SU-DHL-6 (cell line): Measurements from ENCODE around the gene KIF11.

Experiments used
- H2AFZ ChIP-seq: fragments of 200-600 bp; sonication (generic); 2 replicates; pipeline ENCODE4 v1.6.1; 2014; ENCODE audit warnings: low read depth, mild to moderate bottlenecking, moderate library complexity, mixed read lengths, antibody characterized with exemption, low read length; ENCODE audit not compliant: severe bottlenecking
- H3F3A ChIP-seq: fragments of 200-600 bp; shearing (Covaris generic); 2 replicates; pipeline ENCODE4 v1.6.0; 2016; ENCODE audit warnings: antibody characterized with exemption, mild to moderate bottlenecking; ENCODE audit not compliant: insufficient read depth
- H3K27ac ChIP-seq: fragments of 200-600 bp; sonication (generic); 2 replicates; pipeline ENCODE4 v1.5.1; 2016; ENCODE audit warnings: low read depth, mild to moderate bottlenecking, low read length, moderate library complexity, mixed read lengths
- H3K27me3 ChIP-seq: fragments of 200-600 bp; sonication (generic), shearing (Covaris generic); 2 replicates; pipeline ENCODE4 v1.6.0; 2014; ENCODE audit warnings: mild to moderate bottlenecking, low read length
- H3K36me3 ChIP-seq: fragments of 200-600 bp; sonication (generic); 2 replicates; pipeline ENCODE4 v1.6.1; 2014; ENCODE audit warnings: mild to moderate bottlenecking, low read length, mixed read lengths
- H3K4me2 ChIP-seq: fragments of 300-600, 200-600 bp; shearing (Covaris generic), sonication (generic); 2 replicates; pipeline ENCODE4 v1.6.0; 2014; ENCODE audit warnings: low read length, low read depth, mild to moderate bottlenecking; ENCODE audit not compliant: poor library complexity, severe bottlenecking
- H3K4me3 ChIP-seq: fragments of 200-600 bp; sonication (generic); 2 replicates; pipeline ENCODE4 v1.5.1; 2014; ENCODE audit warnings: antibody characterized with exemption, low read length, mild to moderate bottlenecking, mixed read lengths; ENCODE audit not compliant: insufficient read depth, poor library complexity, severe bottlenecking
- H3K79me2 ChIP-seq: fragments of 200-600 bp; sonication (generic); 2 replicates; pipeline ENCODE4 v1.6.1; 2014; ENCODE audit warnings: mild to moderate bottlenecking, low read length, moderate library complexity; ENCODE audit not compliant: insufficient read depth
- H3K9ac ChIP-seq: fragments of 200-600 bp; sonication (generic); 2 replicates; pipeline ENCODE4 v1.7.0; 2014; ENCODE audit warnings: mild to moderate bottlenecking, low read length
- H3K9me2 ChIP-seq: fragments of 200-600 bp; sonication (generic); replicated peaks from 2 replicates; pipeline ENCODE4 v1.6.1; 2014; ENCODE audit warnings: low read length; ENCODE audit not compliant: insufficient read depth
- H3K9me3 ChIP-seq: fragments of 200-600 bp; sonication (generic); 2 replicates; pipeline ENCODE4 v1.6.1; 2014; ENCODE audit warnings: low read length, mixed read lengths; ENCODE audit not compliant: insufficient read depth
- H4K20me1 ChIP-seq: fragments of 200-600 bp; sonication (generic); 2 replicates; pipeline ENCODE4 v1.6.1; 2014; ENCODE audit warnings: low read depth, mild to moderate bottlenecking, antibody characterized with exemption, low read length, moderate library complexity, mixed read lengths
- EZH2phosphoT487 ChIP-seq: fragments of 200-600 bp; sonication (generic), shearing (Covaris generic); conservative IDR thresholded peaks from 2 replicates; pipeline ENCODE4 v1.6.1; 2018; ENCODE audit warnings: mild to moderate bottlenecking, antibody characterized with exemption, low read length, moderate library complexity, mixed read lengths
- TF ChIP-seq, protein P1 (sequence below): fragments of 200-600 bp; sonication (generic); IDR thresholded peaks from one replicate; pipeline ENCODE4 v1.5.1; 2017; ENCODE audit warnings: antibody characterized with exemption, mild to moderate bottlenecking, low read length, moderate library complexity; ENCODE audit not compliant: insufficient read depth, poor library complexity, severe bottlenecking

Gene KIF11

GRCh38 chr10:92692080-92692671 is 99.2 kb downstream of the KIF11 start:
- Histone ChIP-seq H3K4me3 (peak overlapping the region; percentile 84), H3K9me2 (no peaks in the 10 kb centered on the region), H3K4me2 (peak overlapping the region; percentile 73), H3K9me3 (no peaks in the 10 kb centered on the region), H3K27me3 (no peaks in the 10 kb centered on the region), H4K20me1 (no peaks in the 10 kb centered on the region), H3K9ac (peak overlapping the region; percentile 75; the same call in 1 of the 2 replicates), H3K79me2 (no peaks in the 10 kb centered on the region), H3K36me3 (peaks cover 15% of the 10 kb centered on the region), H3F3A (peaks cover 36% of the 10 kb centered on the region), H3K27ac (no peak overlapping the region), H2AFZ (no peak overlapping the region)
- no peak for TF ChIP-seq EZH2phosphoT487
- TF ChIP-seq, protein P1, sequence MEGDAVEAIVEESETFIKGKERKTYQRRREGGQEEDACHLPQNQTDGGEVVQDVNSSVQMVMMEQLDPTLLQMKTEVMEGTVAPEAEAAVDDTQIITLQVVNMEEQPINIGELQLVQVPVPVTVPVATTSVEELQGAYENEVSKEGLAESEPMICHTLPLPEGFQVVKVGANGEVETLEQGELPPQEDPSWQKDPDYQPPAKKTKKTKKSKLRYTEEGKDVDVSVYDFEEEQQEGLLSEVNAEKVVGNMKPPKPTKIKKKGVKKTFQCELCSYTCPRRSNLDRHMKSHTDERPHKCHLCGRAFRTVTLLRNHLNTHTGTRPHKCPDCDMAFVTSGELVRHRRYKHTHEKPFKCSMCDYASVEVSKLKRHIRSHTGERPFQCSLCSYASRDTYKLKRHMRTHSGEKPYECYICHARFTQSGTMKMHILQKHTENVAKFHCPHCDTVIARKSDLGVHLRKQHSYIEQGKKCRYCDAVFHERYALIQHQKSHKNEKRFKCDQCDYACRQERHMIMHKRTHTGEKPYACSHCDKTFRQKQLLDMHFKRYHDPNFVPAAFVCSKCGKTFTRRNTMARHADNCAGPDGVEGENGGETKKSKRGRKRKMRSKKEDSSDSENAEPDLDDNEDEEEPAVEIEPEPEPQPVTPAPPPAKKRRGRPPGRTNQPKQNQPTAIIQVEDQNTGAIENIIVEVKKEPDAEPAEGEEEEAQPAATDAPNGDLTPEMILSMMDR = no peak

DNA sequence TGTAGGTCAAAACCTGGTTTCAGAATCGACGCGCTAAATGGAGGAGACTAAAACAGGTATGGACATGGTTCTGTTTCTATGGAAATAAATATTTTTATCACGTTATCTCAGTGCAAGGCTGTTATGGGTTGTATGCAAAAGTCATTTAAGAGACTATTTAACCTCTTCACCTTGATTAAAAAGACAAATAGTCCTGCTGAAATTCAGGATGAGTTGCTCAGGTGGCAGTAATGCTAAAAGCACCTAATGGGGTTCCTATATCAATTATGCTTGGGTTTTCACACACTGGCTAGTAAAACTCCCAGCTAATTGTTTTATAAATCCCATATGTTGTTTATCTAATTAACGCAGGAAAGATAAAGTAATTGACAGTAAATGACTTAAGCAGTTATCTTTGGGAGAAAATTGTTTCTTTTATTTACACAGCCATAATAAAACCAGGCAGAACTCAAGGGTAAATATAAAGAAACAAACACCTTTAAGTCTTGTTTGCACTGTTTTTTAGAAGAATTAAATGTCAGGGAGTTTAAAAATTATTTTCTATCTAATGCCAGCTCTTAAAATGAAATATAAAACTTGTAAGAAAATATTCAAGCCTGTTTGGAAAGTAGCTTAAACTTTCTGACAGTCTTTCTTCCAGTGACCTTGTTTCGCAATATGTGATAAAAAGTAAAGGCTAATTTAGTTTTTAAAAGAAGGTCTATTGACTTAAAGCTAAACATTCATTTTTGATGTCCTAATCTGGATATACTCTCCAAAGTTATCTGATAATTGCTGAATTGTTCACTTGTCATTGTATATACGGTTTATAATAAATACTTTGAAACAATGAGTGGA is 100.0 kb downstream of the KIF11 start:
- H3K9me3 ChIP-seq = no peaks in the 10 kb centered on the region
- peaks cover 15% of the 10 kb centered on the region for H3K36me3 ChIP-seq
- H3K4me3 ChIP-seq = no peak overlapping the region
- TF ChIP-seq, protein P1 = no peak
- TF ChIP-seq EZH2phosphoT487 = no peak
- no peaks in the 10 kb centered on the region for H3K27me3 ChIP-seq
- no peaks in the 10 kb centered on the region for H4K20me1 ChIP-seq
- H3F3A ChIP-seq = peaks cover 40% of the 10 kb centered on the region
- H3K9ac ChIP-seq = no peak overlapping the region
- no peak overlapping the region for H3K27ac ChIP-seq
- H3K4me2 ChIP-seq = no peak overlapping the region
- no peaks in the 10 kb centered on the region for H3K9me2 ChIP-seq
- no peaks in the 10 kb centered on the region for H3K79me2 ChIP-seq
- H2AFZ ChIP-seq = no peak overlapping the region

GRCh38 chr10:92693534-92693893 is 100.6 kb downstream of the KIF11 start:
- H3K27me3 ChIP-seq = no peaks in the 10 kb centered on the region
- no peak overlapping the region for H3K4me2 ChIP-seq
- no peaks in the 10 kb centered on the region for H3K79me2 ChIP-seq
- no peak overlapping the region for H3K4me3 ChIP-seq
- no peak overlapping the region for H2AFZ ChIP-seq
- H3K9me2 ChIP-seq = no peaks in the 10 kb centered on the region
- TF ChIP-seq, protein P1 = no peak
- no peak for TF ChIP-seq EZH2phosphoT487
- peaks cover 15% of the 10 kb centered on the region for H3K36me3 ChIP-seq
- H3K9ac ChIP-seq = no peak overlapping the region
- H3F3A ChIP-seq = peaks cover 36% of the 10 kb centered on the region
- H4K20me1 ChIP-seq = no peaks in the 10 kb centered on the region
- H3K9me3 ChIP-seq = no peaks in the 10 kb centered on the region
- no peak overlapping the region for H3K27ac ChIP-seq
